ENCODE measurements around the gene AP1S3. TPM values are rescaled to one million over a fixed set of nuclear protein-coding genes. Genes with fewer than 3 reads are reported as not detected.

The AP1S3 gene
- polyA plus RNA-seq, 2 of the 4 experiments (the other 2 are of a cell fraction) = 42.9 to 57.0 TPM

GRCh38 chr2:223853425-223853837 lies 16.0 kb upstream of the AP1S3 start:
- Histone ChIP-seq H3K9me3 (peaks cover 16% of the 10 kb centered on the region; the same call in 2 of the 3 replicates), H3K4me1 (peaks cover 43% of the 10 kb centered on the region), H3K4me2 (peak overlapping the region; percentile 49), H3K4me3 (no peak overlapping the region), H3K27ac (peak overlapping the region; percentile 25 to 91; a peak in 4 of 6 replicates)
- ChIA-PET CTCF (interaction anchor here (0.9 to 2.3 kb wide), 5 partner anchors 9 to 882 kb away, joined by 4 to 10 read pairs (median 5); partner anchors contain the start of gene AP1S3), POLR2A (no interaction called here)
- DNase-seq (ENCODE audit: low read depth in 1 of 2, low spot score in 1 of 2) (no peak), ATAC-seq (peak; percentile 28 to 60; a peak in 3 of 6 replicates), FAIRE-seq (no peak)
- TF ChIP-seq JUNB (IDR thresholded peaks at IDR 0.05) (0 out of 2 replicates have a peak, but pooled peaks have one; percentile 21), BHLHE40 (IDR thresholded peaks at IDR 0.05; ENCODE audit: low read depth, low read length) (no peak)
- 6% methylated on average over 3 of the region's 3 CpGs for WGBS (ENCODE audit: missing lambda C conversion rate)

DNA sequence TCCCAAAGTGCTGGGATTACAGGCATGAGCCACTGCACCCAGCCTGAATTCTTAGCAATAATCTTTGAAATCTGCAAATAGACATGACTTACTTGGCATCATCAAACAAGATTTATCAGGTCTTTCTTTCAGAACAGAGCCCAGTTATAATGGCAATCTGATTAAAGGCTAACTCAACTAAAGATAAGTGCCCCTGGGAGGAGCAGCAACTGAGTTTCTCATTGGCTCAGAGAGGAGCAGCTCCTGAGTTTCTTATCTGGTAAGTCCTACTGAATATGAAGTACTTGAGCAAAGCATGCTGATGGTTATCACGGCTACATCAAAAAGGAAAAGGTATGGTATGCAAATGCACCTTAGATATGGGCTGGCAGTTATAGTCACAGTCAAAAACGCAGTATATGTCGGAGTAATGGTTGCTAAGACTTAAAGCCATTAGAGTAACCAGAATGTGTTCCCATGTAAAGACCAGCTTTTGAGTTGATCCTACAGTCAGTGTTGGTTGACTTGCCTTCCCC lies 15.0 kb upstream of the AP1S3 start:
- 94% methylated on average over 3 of the region's 3 CpGs for WGBS (ENCODE audit: missing lambda C conversion rate)
- peaks cover 43% of the 10 kb centered on the region for H3K4me1 ChIP-seq
- H3K9me3 ChIP-seq = peaks cover 16% of the 10 kb centered on the region; the same call in 2 of the 3 replicates
- DNase-seq (ENCODE audit: low read depth in 1 of 2, low spot score in 1 of 2) = no peak
- no peak overlapping the region for H3K4me3 ChIP-seq
- no peak for ATAC-seq
- no peak overlapping the region for H3K4me2 ChIP-seq
- no peak for FAIRE-seq
- CTCF ChIA-PET = interaction anchor here (0.9 to 2.3 kb wide), 3 partner anchors 10 to 54 kb away, joined by 4 to 8 read pairs (median 5); no protein-coding TSS in a partner anchor
- peak overlapping the region in 1 of 2 experiments; percentile 91; a peak in 2 of 6 replicates for H3K27ac ChIP-seq
- POLR2A ChIA-PET = no interaction called here
- no peak for TF ChIP-seq ATOH8 (CRISPR knock-in tag; IDR thresholded peaks at IDR 0.05; ENCODE audit: low read depth)
- TF ChIP-seq BCL3 (IDR thresholded peaks at IDR 0.05) = no peak

- CTCF ChIA-PET = interaction anchor here (2.5 kb wide), 1 partner anchor 14 kb away, joined by 7 read pairs; no protein-coding TSS in a partner anchor
- H3K4me2 ChIP-seq = no peak overlapping the region
- no peak for DNase-seq (ENCODE audit: low read depth in 1 of 2, low spot score in 1 of 2)
- H3K9me3 ChIP-seq = peaks cover 16% of the 10 kb centered on the region; the same call in 2 of the 3 replicates
- ATAC-seq = no peak
- no peak for FAIRE-seq
- POLR2A ChIA-PET = no interaction called here
- WGBS (ENCODE audit: missing lambda C conversion rate) = 94% methylated on average over 7 of the region's 7 CpGs
- peaks cover 8% of the 10 kb centered on the region; the same call in 2 of the 3 replicates for H3K4me1 ChIP-seq
- TF ChIP-seq NPAS2 (CRISPR knock-in tag; IDR thresholded peaks at IDR 0.05; ENCODE audit: borderline replicate concordance) (no peak), CBX2 (IDR thresholded peaks at IDR 0.05; ENCODE audit: borderline replicate concordance, low read depth) (no peak), SMC3 (IDR thresholded peaks at IDR 0.05) (no peak), PHF8 (IDR thresholded peaks at IDR 0.05; ENCODE audit: borderline replicate concordance, low read depth) (no peak), MAFK (IDR thresholded peaks at IDR 0.05; ENCODE audit: partially characterized antibody) (no peak), HMGXB4 (CRISPR knock-in tag; IDR thresholded peaks at IDR 0.05; ENCODE audit: borderline replicate concordance) (no peak), BHLHE40 (IDR thresholded peaks at IDR 0.05; ENCODE audit: low read depth, low read length) (no peak), JUNB (IDR thresholded peaks at IDR 0.05) (no peak), MAZ (IDR thresholded peaks at IDR 0.05; ENCODE audit: borderline replicate concordance, low read depth, low read length) (no peak), ESRRA (IDR thresholded peaks at IDR 0.05; ENCODE audit: borderline replicate concordance, low read length) (no peak), HOXB13 (CRISPR knock-in tag; IDR thresholded peaks at IDR 0.05; ENCODE audit: low read depth) (no peak), GATA3 (IDR thresholded peaks at IDR 0.05; ENCODE audit: borderline replicate concordance) (no peak), USF2 (IDR thresholded peaks at IDR 0.05) (no peak), CEBPB (IDR thresholded peaks at IDR 0.05) (no peak), PBX3 (IDR thresholded peaks at IDR 0.05) (no peak), CHD2 (IDR thresholded peaks at IDR 0.05; ENCODE audit: low read length, partially characterized antibody) (no peak), MYC (IDR thresholded peaks at IDR 0.05; ENCODE audit: borderline replicate concordance, low read length) (no peak)
- TF ChIP-seq, protein P1, sequence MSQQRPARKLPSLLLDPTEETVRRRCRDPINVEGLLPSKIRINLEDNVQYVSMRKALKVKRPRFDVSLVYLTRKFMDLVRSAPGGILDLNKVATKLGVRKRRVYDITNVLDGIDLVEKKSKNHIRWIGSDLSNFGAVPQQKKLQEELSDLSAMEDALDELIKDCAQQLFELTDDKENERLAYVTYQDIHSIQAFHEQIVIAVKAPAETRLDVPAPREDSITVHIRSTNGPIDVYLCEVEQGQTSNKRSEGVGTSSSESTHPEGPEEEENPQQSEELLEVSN (IDR thresholded peaks at IDR 0.05; ENCODE audit: borderline replicate concordance, low read depth) = no peak
- H3K27ac ChIP-seq = peak overlapping the region in 1 of 2 experiments; percentile 0; a peak in 1 of 6 replicates
- H3K4me3 ChIP-seq = no peak overlapping the region
These were observed 10.0 kb upstream of the AP1S3 start for GRCh38 chr2:223847410-223847809.
